Trophoblast cell (in vitro differentiated cells and primary cell): ENCODE measurements around the gene STX10.
A peak's percentile ranks its signal among the peaks of the same experiment; 100 is the strongest.
"Not testable (repeated sequence)": the region's sequence is repeated elsewhere in the genome, so short reads cannot be mapped to it uniquely, and the experiment has no call there.

Experiments used
- DNase-seq, 2 donors: peaks; one replicate each; pipeline ENCODE4 v3.0.0-alpha.2; 2016
- H2AFZ ChIP-seq: 2 replicates; pipeline ENCODE4 v1.6.1; 2013; ENCODE audit warnings: low read length, moderate library complexity, mild to moderate bottlenecking; ENCODE audit not compliant: insufficient read depth, poor library complexity
- H2AK5ac ChIP-seq: 2 replicates; pipeline ENCODE4 v1.6.1; 2013; ENCODE audit warnings: mild to moderate bottlenecking, low read length
- H2BK120ac ChIP-seq: 2 replicates; pipeline ENCODE4 v1.6.1; 2013; ENCODE audit warnings: low read length, mild to moderate bottlenecking, moderate library complexity; ENCODE audit not compliant: insufficient read depth, poor library complexity
- H2BK12ac ChIP-seq: 2 replicates; pipeline ENCODE4 v1.6.1; 2013; ENCODE audit warnings: mild to moderate bottlenecking, low read length, moderate library complexity
- H2BK5ac ChIP-seq: 2 replicates; pipeline ENCODE4 v1.6.1; 2013; ENCODE audit warnings: low read length, low read depth, moderate library complexity, mild to moderate bottlenecking; ENCODE audit not compliant: poor library complexity
- H3K14ac ChIP-seq: 2 replicates; pipeline ENCODE4 v1.6.1; 2013; ENCODE audit warnings: mild to moderate bottlenecking, low read length
- H3K18ac ChIP-seq: 2 replicates; pipeline ENCODE4 v1.6.1; 2013; ENCODE audit warnings: mild to moderate bottlenecking, low read length
- H3K23ac ChIP-seq: 2 replicates; pipeline ENCODE4 v1.6.1; 2013; ENCODE audit warnings: low read length
- H3K27ac ChIP-seq: 2 replicates; pipeline ENCODE4 v1.5.1; 2013; ENCODE audit warnings: low read depth, mild to moderate bottlenecking, inconsistent platforms, low read length, moderate library complexity
- H3K27me3 ChIP-seq: 2 replicates; pipeline ENCODE4 v1.6.1; 2013; ENCODE audit warnings: inconsistent platforms, mild to moderate bottlenecking, low read length, moderate library complexity; ENCODE audit not compliant: insufficient read depth
- H3K36me3 ChIP-seq, 2 experiments: 1 replicate in 1 of 2; 2 replicates in 1 of 2; pipeline ENCODE4 v1.6.1; 2013; ENCODE audit warnings: low read length in 2 of 2, mild to moderate bottlenecking in 2 of 2, moderate library complexity in 1 of 2; ENCODE audit not compliant: insufficient read depth in 2 of 2, control insufficient read depth in 1 of 2
- H3K4ac ChIP-seq: 2 replicates; pipeline ENCODE4 v1.6.1; 2013; ENCODE audit warnings: low read depth, mild to moderate bottlenecking, low read length, moderate library complexity
- H3K4me1 ChIP-seq, 2 experiments: 1 replicate in 1 of 2; 2 replicates in 1 of 2; pipeline ENCODE4 v1.6.1; 2013; ENCODE audit warnings: low read length in 2 of 2, mild to moderate bottlenecking in 2 of 2, moderate library complexity in 1 of 2; ENCODE audit not compliant: insufficient read depth in 2 of 2, control insufficient read depth in 1 of 2
- H3K4me2 ChIP-seq: 2 replicates; pipeline ENCODE4 v1.6.1; 2013; ENCODE audit warnings: inconsistent platforms, mild to moderate bottlenecking, low read length, moderate library complexity
- H3K4me3 ChIP-seq: 2 replicates; pipeline ENCODE4 v1.5.1; 2013; ENCODE audit warnings: mild to moderate bottlenecking, low read depth, low read length, inconsistent platforms
- H3K79me1 ChIP-seq: one replicate; pipeline ENCODE4 v1.6.1; 2013; ENCODE audit warnings: low read length
- H3K79me2 ChIP-seq: 2 replicates; pipeline ENCODE4 v1.6.1; 2013; ENCODE audit warnings: low read length, mild to moderate bottlenecking; ENCODE audit not compliant: control insufficient read depth, insufficient read depth, poor library complexity
- H3K9ac ChIP-seq: 2 replicates; pipeline ENCODE4 v1.6.1; 2013; ENCODE audit warnings: mild to moderate bottlenecking, low read length
- H3K9me3 ChIP-seq: 2 replicates; pipeline ENCODE4 v1.6.1; 2013; ENCODE audit warnings: low read depth, mild to moderate bottlenecking, control low read depth, inconsistent platforms, low read length; ENCODE audit not compliant: insufficient read depth
- H4K12ac ChIP-seq: 2 replicates; pipeline ENCODE4 v1.6.1; 2013; ENCODE audit warnings: low read depth, mild to moderate bottlenecking, low read length, moderate library complexity
- H4K8ac ChIP-seq: 2 replicates; pipeline ENCODE4 v1.6.1; 2013; ENCODE audit warnings: low read depth, mild to moderate bottlenecking, low read length, moderate library complexity
- H4K91ac ChIP-seq: one replicate; pipeline ENCODE4 v1.6.1; 2013; ENCODE audit warnings: low read depth, mild to moderate bottlenecking, low read length, moderate library complexity
- WGBS: extraction: QIAGEN DNeasy Blood & Tissue Kit; methylation state at CpG from one replicate; pipeline ENCODE4 v1.1.7; 2013; ENCODE audit warnings: missing lambda C conversion rate; ENCODE audit not compliant: insufficient read length, insufficient coverage; ENCODE audit errors: extremely low coverage; 5-methylcytosine and 5-hydroxymethylcytosine counted together

The STX10 gene

DNA sequence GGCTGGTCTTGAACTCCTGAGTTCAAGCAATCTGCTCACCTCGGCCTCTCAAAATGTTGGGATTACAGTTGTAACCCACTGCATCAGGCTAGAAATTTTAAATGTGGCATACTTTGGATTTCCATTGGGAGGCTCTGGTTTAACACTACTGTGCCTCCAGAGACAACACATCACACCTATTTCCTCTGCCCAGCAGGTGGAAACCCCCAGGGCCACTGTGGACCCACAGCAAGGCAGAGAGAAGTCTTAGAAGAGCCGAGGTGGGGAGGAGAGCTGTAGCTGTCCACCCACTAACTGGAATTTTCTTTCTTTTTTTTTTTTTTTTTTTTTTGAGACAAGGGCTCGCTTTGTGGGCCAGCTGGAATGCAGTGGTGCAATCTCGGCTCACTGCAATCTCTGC is 39.4 kb upstream of the STX10 start:
- Histone ChIP-seq H2AK5ac (no peak overlapping the region), H3K23ac (no peak overlapping the region), H4K12ac (no peak overlapping the region), H4K8ac (no peak overlapping the region), H3K4ac (no peak overlapping the region), H3K4me3 (no peak overlapping the region), H2BK120ac (no peak overlapping the region), H3K9ac (no peak overlapping the region), H3K27ac (no peak overlapping the region), H2BK12ac (no peak overlapping the region), H3K4me2 (no peak overlapping the region), H3K79me1 (no peaks in the 10 kb centered on the region), H2AFZ (no peak overlapping the region), H3K9me3 (peaks cover 2% of the 10 kb centered on the region), H3K4me1 (no peaks in the 10 kb centered on the region), H3K14ac (no peak overlapping the region), H3K36me3 (no peaks in the 10 kb centered on the region), H2BK5ac (no peak overlapping the region), H4K91ac (no peak overlapping the region), H3K18ac (no peak overlapping the region), H3K27me3 (no peaks in the 10 kb centered on the region), H3K79me2 (no peaks in the 10 kb centered on the region)
- peak in 1 of 2 donors; percentile 11 for DNase-seq
- no CpG with 5 or more reads among the region's 4 CpGs for WGBS

DNA sequence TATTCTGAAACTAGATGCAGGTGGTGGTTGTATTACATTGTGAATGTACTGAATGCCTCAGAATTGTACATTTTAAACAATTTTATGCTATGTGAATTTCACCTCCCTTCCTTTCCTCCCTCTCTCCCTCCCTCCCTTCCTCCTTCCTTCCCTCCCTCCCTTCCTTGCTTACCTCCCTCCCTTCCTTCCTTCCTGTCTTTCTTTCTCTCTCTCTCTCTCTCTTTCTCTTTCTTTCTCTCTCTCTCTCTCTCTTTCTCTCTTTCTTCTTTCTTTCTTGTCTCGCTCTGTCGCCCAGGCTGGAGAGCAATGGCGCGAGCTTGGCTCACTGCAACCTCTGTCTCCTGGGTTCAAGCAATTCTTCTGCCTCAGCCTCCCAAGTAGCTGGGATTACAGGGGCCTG is 37.2 kb upstream of the STX10 start:
- Histone ChIP-seq H3K27me3 (no peaks in the 10 kb centered on the region), H3K36me3 (no peaks in the 10 kb centered on the region), H2AFZ (no peak overlapping the region), H3K4me2 (no peak overlapping the region), H3K4me3 (no peak overlapping the region), H3K9me3 (no peaks in the 10 kb centered on the region), H3K14ac (no peak overlapping the region), H3K9ac (no peak overlapping the region), H3K4me1 (no peaks in the 10 kb centered on the region), H4K8ac (no peak overlapping the region), H4K12ac (no peak overlapping the region), H2BK12ac (no peak overlapping the region), H2BK5ac (no peak overlapping the region), H3K4ac (no peak overlapping the region), H4K91ac (no peak overlapping the region), H2BK120ac (no peak overlapping the region), H3K27ac (no peak overlapping the region), H3K79me1 (no peaks in the 10 kb centered on the region), H3K79me2 (no peaks in the 10 kb centered on the region), H3K23ac (no peak overlapping the region), H3K18ac (no peak overlapping the region), H2AK5ac (no peak overlapping the region)
- no CpG with 5 or more reads among the region's 4 CpGs for WGBS
- DNase-seq = no peak

DNA sequence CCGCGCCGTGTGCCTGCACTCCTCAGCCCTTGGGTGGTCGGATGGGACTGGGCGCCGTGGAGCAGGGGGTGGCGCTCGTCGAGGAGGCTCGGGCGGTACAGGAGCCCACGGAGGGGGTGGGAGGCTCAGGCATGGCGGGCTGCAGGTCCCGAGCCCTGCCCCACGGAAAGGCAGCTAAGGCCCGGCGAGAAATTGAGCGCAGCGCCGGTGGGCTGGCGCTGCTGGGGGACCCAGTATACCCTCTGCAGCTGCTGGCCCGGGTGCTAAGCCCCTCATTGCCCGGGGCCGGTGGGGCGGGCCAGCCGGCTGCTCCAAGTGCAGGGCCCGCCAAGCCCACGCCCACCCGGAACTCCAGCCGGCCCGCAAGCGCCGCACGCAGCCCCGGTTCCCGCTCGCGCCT is 36.5 kb upstream of the STX10 start:
- not testable (repeated sequence) for H2BK12ac ChIP-seq, DNase-seq, H2BK120ac ChIP-seq, H2AFZ ChIP-seq, H2BK5ac ChIP-seq, H3K23ac ChIP-seq, H3K18ac ChIP-seq, H3K9me3 ChIP-seq, H3K9ac ChIP-seq, H3K36me3 ChIP-seq, H4K12ac ChIP-seq, H3K4ac ChIP-seq, H3K4me2 ChIP-seq, H3K14ac ChIP-seq, H3K79me2 ChIP-seq, H2AK5ac ChIP-seq, H3K27ac ChIP-seq, H3K27me3 ChIP-seq, H3K4me3 ChIP-seq, H3K79me1 ChIP-seq, H3K4me1 ChIP-seq, H4K8ac ChIP-seq, H4K91ac ChIP-seq
- no CpG with 5 or more reads among the region's 38 CpGs for WGBS

DNA sequence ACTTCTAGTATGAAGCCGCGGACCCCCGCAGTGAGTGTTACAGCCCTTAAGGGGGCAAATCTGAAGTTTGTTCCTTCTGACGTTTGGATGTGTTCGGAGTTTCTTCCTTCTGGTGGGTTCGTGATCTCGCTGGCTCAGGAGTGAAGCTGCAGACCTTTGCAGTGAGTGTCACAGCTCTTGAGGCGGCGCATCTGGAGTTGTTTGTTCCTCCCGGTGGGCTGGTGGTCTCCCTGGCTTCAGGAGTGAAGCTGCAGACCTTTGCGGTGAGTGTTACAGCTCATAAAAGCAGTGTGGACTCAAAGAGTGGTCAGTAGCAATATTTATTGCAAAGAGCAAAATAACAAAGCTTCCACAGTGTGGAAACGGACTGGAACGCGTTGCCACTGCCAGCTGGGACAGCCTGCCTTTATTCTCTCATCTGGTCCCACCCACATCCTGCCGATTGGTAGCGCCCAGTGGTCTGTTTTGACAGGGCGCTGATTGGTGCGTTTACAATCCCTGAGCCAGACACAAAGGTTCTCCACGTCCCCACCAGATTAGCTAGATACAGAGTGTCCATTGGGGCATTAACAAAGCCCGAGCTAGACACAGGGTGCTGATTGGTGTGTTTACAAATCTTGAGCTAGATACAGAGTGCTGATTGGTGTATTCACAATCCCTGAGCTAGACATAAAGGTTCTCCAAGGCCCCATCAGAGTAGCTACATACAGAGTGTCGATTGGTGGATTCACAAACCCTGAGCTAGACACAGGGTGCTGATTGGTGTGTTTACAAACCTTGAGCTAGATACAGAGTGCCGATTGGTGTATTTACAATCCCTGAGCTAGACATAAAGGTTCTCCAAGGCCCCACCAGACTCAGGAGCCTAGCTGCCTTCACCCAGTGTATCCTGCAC is 35.8 kb upstream of the STX10 start:
- not testable (repeated sequence) for H3K9ac ChIP-seq, H3K4me3 ChIP-seq, H3K79me1 ChIP-seq, H4K91ac ChIP-seq, H4K12ac ChIP-seq, H3K18ac ChIP-seq, H4K8ac ChIP-seq, H2BK12ac ChIP-seq, H3K27ac ChIP-seq, H2AFZ ChIP-seq, DNase-seq, H3K4me2 ChIP-seq, H3K4ac ChIP-seq, H3K4me1 ChIP-seq, H3K23ac ChIP-seq, H2AK5ac ChIP-seq, H3K27me3 ChIP-seq, H2BK5ac ChIP-seq, H3K36me3 ChIP-seq, H3K9me3 ChIP-seq, H3K79me2 ChIP-seq, H3K14ac ChIP-seq
- peak overlapping the region; percentile 16 for H2BK120ac ChIP-seq
- no CpG with 5 or more reads among the region's 22 CpGs for WGBS
